Measurements from ENCODE around the gene TTC7B. TPM values are rescaled to one million over a fixed set of nuclear protein-coding genes. Genes with fewer than 3 reads are reported as not detected.

The TTC7B gene
- polyA plus RNA-seq, 1 donor (not counting 4 experiments of a cell fraction or from before 2014, with no cell fraction given), result 21.4 TPM

DNA sequence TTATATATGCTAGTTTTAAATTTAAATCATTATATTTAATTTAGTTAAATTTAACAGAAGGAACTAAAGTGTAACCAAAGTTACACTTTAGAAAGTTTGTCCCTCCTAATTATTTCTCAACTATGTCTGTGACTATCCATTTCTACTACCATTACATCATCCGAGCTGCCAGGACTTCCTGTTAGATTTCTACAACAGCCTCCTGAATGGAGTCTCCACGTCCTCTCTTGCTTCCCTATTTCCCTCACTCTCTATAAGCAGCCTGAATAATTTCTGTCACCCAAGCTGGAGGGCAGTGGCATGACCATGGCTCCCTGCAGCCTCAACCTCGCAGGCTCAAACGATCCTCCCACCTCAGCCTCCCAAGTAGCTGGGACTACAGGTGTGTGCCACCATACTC lies 84.1 kb downstream of the TTC7B start:
- TF ChIP-seq EZH2 (IDR thresholded peaks at IDR 0.05; ENCODE audit: low read length), result no peak
- no peak overlapping the region for H3K4me3 ChIP-seq (ENCODE audit: control insufficient read depth in 2 of 3, extremely low read depth in 1 of 3, insufficient read depth in 2 of 3, low read depth in 1 of 3, low read length in 3 of 3)

DNA sequence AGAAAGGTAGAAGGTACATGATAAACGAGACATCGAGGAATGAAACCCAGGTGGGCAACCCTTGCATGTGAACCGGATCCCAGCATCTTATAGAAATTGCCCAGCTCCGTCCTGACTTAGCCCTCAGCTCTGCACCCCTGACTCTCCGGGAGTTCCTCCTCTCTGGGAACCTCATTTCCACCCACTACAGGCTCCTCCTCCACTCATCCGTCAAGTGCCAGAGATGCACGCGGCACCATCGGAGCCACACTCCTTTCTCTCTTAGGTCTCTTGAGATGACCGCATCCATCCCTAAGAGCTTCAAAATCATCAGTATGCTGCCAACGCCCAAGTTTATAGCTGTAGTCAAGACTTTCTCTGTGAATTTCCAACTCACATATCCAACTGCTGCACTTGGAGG lies 84.7 kb downstream of the TTC7B start:
- H3K4me3 ChIP-seq (ENCODE audit: control insufficient read depth in 2 of 3, extremely low read depth in 1 of 3, insufficient read depth in 2 of 3, low read depth in 1 of 3, low read length in 3 of 3), result no peak overlapping the region
- FAIRE-seq, result no peak
- H3K79me2 ChIP-seq (ENCODE audit: control insufficient read depth, insufficient read depth, low read length), result no peaks in the 10 kb centered on the region
- H3K9ac ChIP-seq (ENCODE audit: control insufficient read depth, extremely low read depth, insufficient read depth, low read length), result no peak overlapping the region
- dilution Hi-C loops (cut with MboI; ENCODE audit: extremely low pct_ligation_motif_present, low sequenced_read_pairs), result no loop called here
- H3K27me3 ChIP-seq (ENCODE audit: control insufficient read depth, extremely low read depth, insufficient read depth, low read length), result no peaks in the 10 kb centered on the region
- no peak overlapping the region for H2AFZ ChIP-seq (ENCODE audit: control insufficient read depth, low read length)
- H3K27ac ChIP-seq (ENCODE audit: control insufficient read depth, insufficient read depth, low read length), result no peak overlapping the region
- H3K4me1 ChIP-seq (ENCODE audit: control insufficient read depth, extremely low read depth, insufficient read depth, low read length), result no peaks in the 10 kb centered on the region
- H3K9me1 ChIP-seq (ENCODE audit: control insufficient read depth, extremely low read depth, insufficient read depth, low read length), result no peaks in the 10 kb centered on the region
- TF ChIP-seq EZH2 (IDR thresholded peaks at IDR 0.05; ENCODE audit: low read length), result no peak
- TF ChIP-seq, protein P1, sequence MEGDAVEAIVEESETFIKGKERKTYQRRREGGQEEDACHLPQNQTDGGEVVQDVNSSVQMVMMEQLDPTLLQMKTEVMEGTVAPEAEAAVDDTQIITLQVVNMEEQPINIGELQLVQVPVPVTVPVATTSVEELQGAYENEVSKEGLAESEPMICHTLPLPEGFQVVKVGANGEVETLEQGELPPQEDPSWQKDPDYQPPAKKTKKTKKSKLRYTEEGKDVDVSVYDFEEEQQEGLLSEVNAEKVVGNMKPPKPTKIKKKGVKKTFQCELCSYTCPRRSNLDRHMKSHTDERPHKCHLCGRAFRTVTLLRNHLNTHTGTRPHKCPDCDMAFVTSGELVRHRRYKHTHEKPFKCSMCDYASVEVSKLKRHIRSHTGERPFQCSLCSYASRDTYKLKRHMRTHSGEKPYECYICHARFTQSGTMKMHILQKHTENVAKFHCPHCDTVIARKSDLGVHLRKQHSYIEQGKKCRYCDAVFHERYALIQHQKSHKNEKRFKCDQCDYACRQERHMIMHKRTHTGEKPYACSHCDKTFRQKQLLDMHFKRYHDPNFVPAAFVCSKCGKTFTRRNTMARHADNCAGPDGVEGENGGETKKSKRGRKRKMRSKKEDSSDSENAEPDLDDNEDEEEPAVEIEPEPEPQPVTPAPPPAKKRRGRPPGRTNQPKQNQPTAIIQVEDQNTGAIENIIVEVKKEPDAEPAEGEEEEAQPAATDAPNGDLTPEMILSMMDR (optimal IDR thresholded peaks at IDR 0.05 in 1 of 3, IDR thresholded peaks at IDR 0.05 in 1 of 3, conservative IDR thresholded peaks at IDR 0.05 in 1 of 3; ENCODE audit: extremely low read depth in 1 of 3, insufficient read depth in 2 of 3, low read length in 3 of 3), result no peak
- DNase-seq (ENCODE audit: low read depth, low spot score), result no peak
- H4K20me1 ChIP-seq (ENCODE audit: control insufficient read depth, extremely low read depth, insufficient read depth, low read length), result no peaks in the 10 kb centered on the region
- no peak overlapping the region for H3K4me2 ChIP-seq (ENCODE audit: control insufficient read depth, extremely low read depth, insufficient read depth, low read depth, low read length)
- no peaks in the 10 kb centered on the region for H3K9me3 ChIP-seq (ENCODE audit: control insufficient read depth, low read depth, low read length)
- no peaks in the 10 kb centered on the region for H3K36me3 ChIP-seq (ENCODE audit: control insufficient read depth in 2 of 2, extremely low read depth in 1 of 2, insufficient read depth in 2 of 2, low read length in 2 of 2)

More for the DNA sequence above, 84.1 kb downstream of the TTC7B start:
- H3K9ac ChIP-seq (ENCODE audit: control insufficient read depth, extremely low read depth, insufficient read depth, low read length), result no peak overlapping the region
- H3K4me2 ChIP-seq (ENCODE audit: control insufficient read depth, extremely low read depth, insufficient read depth, low read depth, low read length), result no peak overlapping the region
- FAIRE-seq, result no peak
- H3K9me1 ChIP-seq (ENCODE audit: control insufficient read depth, extremely low read depth, insufficient read depth, low read length), result no peaks in the 10 kb centered on the region
- dilution Hi-C loops (cut with MboI; ENCODE audit: extremely low pct_ligation_motif_present, low sequenced_read_pairs), result no loop called here
- H3K79me2 ChIP-seq (ENCODE audit: control insufficient read depth, insufficient read depth, low read length), result no peaks in the 10 kb centered on the region
- H3K4me1 ChIP-seq (ENCODE audit: control insufficient read depth, extremely low read depth, insufficient read depth, low read length), result no peaks in the 10 kb centered on the region
- no peak overlapping the region for H3K27ac ChIP-seq (ENCODE audit: control insufficient read depth, insufficient read depth, low read length)
- DNase-seq (ENCODE audit: low read depth, low spot score), result no peak
- no peaks in the 10 kb centered on the region for H3K27me3 ChIP-seq (ENCODE audit: control insufficient read depth, extremely low read depth, insufficient read depth, low read length)
- H4K20me1 ChIP-seq (ENCODE audit: control insufficient read depth, extremely low read depth, insufficient read depth, low read length), result no peaks in the 10 kb centered on the region
- H3K9me3 ChIP-seq (ENCODE audit: control insufficient read depth, low read depth, low read length), result no peaks in the 10 kb centered on the region
- H3K36me3 ChIP-seq (ENCODE audit: control insufficient read depth in 2 of 2, extremely low read depth in 1 of 2, insufficient read depth in 2 of 2, low read length in 2 of 2), result no peaks in the 10 kb centered on the region
- H2AFZ ChIP-seq (ENCODE audit: control insufficient read depth, low read length), result no peak overlapping the region

DNA sequence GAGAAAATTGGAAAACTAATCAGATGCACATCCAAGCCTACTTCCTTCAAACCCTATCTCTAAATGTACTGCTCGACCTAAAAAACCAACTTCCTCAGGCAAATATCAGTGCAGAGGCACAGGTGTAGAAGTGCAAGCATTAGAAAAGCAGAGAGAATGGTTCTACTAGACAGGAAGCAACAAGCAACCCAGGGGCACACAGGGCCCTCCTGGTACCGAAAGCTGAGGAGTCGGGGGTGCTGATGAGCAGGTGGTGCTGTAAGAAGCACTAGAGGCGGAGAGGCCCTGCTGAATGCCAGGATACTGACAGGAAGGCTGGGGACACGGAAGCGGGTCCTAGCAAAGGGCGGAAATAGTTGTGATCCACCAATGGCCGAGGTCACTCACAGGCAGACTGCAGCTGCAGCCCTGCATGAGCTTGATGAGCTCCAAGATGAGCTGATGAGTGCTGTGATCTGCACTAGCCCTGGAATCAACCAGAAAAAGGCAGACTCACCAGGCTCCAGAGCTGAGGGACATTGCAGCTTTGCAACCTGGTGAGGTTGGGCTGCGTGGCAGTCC lies 85.9 kb downstream of the TTC7B start:
- H3K4me3 ChIP-seq (ENCODE audit: control insufficient read depth in 2 of 3, extremely low read depth in 1 of 3, insufficient read depth in 2 of 3, low read depth in 1 of 3, low read length in 3 of 3), result no peak overlapping the region
- DNase-seq (ENCODE audit: low read depth, low spot score) (no peak), FAIRE-seq (no peak)
- H2AFZ ChIP-seq (ENCODE audit: control insufficient read depth, low read length), result no peak overlapping the region
- no peaks in the 10 kb centered on the region for H3K27me3 ChIP-seq (ENCODE audit: control insufficient read depth, extremely low read depth, insufficient read depth, low read length)
- no peak for TF ChIP-seq EZH2 (IDR thresholded peaks at IDR 0.05; ENCODE audit: low read length)
- TF ChIP-seq, protein P1 (optimal IDR thresholded peaks at IDR 0.05 in 1 of 3, IDR thresholded peaks at IDR 0.05 in 1 of 3, conservative IDR thresholded peaks at IDR 0.05 in 1 of 3; ENCODE audit: extremely low read depth in 1 of 3, insufficient read depth in 2 of 3, low read length in 3 of 3), result no peak
- dilution Hi-C loops (cut with MboI; ENCODE audit: extremely low pct_ligation_motif_present, low sequenced_read_pairs), result no loop called here
- no peak overlapping the region for H3K9ac ChIP-seq (ENCODE audit: control insufficient read depth, extremely low read depth, insufficient read depth, low read length)
- no peaks in the 10 kb centered on the region for H4K20me1 ChIP-seq (ENCODE audit: control insufficient read depth, extremely low read depth, insufficient read depth, low read length)
- no peaks in the 10 kb centered on the region for H3K9me1 ChIP-seq (ENCODE audit: control insufficient read depth, extremely low read depth, insufficient read depth, low read length)
- no peak overlapping the region for H3K27ac ChIP-seq (ENCODE audit: control insufficient read depth, insufficient read depth, low read length)
- H3K36me3 ChIP-seq (ENCODE audit: control insufficient read depth in 2 of 2, extremely low read depth in 1 of 2, insufficient read depth in 2 of 2, low read length in 2 of 2), result no peaks in the 10 kb centered on the region
- H3K9me3 ChIP-seq (ENCODE audit: control insufficient read depth, low read depth, low read length), result no peaks in the 10 kb centered on the region
- H3K4me2 ChIP-seq (ENCODE audit: control insufficient read depth, extremely low read depth, insufficient read depth, low read depth, low read length), result no peak overlapping the region
- no peaks in the 10 kb centered on the region for H3K79me2 ChIP-seq (ENCODE audit: control insufficient read depth, insufficient read depth, low read length)
- H3K4me1 ChIP-seq (ENCODE audit: control insufficient read depth, extremely low read depth, insufficient read depth, low read length), result no peaks in the 10 kb centered on the region

All from keratinocyte (primary cell).